Natural killer cell (primary cell): Measurements from ENCODE around the gene RXRA. TPM values are rescaled to one million over a fixed set of nuclear protein-coding genes. Genes with fewer than 3 reads are reported as not detected.

ENCODE experiments used
- ATAC-seq, 3 donors: fragments of 150-1000 bp in 2 of 3; fragments of 200-7000 bp in 1 of 3; cut with Tn5 transposase; 1 replicate in 1 of 3; 2 replicates in 2 of 3; pipeline ENCODE4 v1.10.0; 2021; ENCODE audit warnings: mild to moderate bottlenecking in 2 of 3, moderate library complexity in 2 of 3
- DNase-seq, 2 donors: peaks; one replicate each; pipeline versions ENCODE4 v3.0.0 to v3.0.0-alpha.2; 2013 to 2021; ENCODE audit warnings: mixed read lengths in 1 of 2
- H3K27ac ChIP-seq: one replicate; pipeline ENCODE4 v1.5.1; 2013; ENCODE audit warnings: mild to moderate bottlenecking, low read length
- H3K27me3 ChIP-seq: one replicate; pipeline ENCODE4 v1.6.1; 2013; ENCODE audit warnings: low read length; ENCODE audit not compliant: control insufficient read depth, insufficient read depth
- H3K36me3 ChIP-seq: one replicate; pipeline ENCODE4 v1.6.1; 2013; ENCODE audit warnings: low read length; ENCODE audit not compliant: control insufficient read depth, insufficient read depth
- H3K4me1 ChIP-seq: one replicate; pipeline ENCODE4 v1.6.1; 2013; ENCODE audit warnings: low read length; ENCODE audit not compliant: control insufficient read depth, insufficient read depth
- H3K4me3 ChIP-seq: one replicate; pipeline ENCODE4 v1.5.1; 2013; ENCODE audit warnings: low read length
- H3K9me3 ChIP-seq: one replicate; pipeline ENCODE4 v1.6.1; 2013; ENCODE audit warnings: low read length; ENCODE audit not compliant: control insufficient read depth, insufficient read depth
- H3K27ac Mint-ChIP-seq, 2 donors: one replicate each; pipeline ENCODE4 v1.8.0; 2022; ENCODE audit warnings: mild to moderate bottlenecking in 2 of 2, mixed read lengths in 2 of 2, moderate library complexity in 1 of 2
- H3K27me3 Mint-ChIP-seq, 2 donors: one replicate each; pipeline ENCODE4 v1.8.0; 2022; ENCODE audit warnings: low read depth in 2 of 2, mixed read lengths in 2 of 2
- H3K36me3 Mint-ChIP-seq: one replicate; pipeline ENCODE4 v1.8.0; 2022; ENCODE audit warnings: mixed read lengths
- H3K4me1 Mint-ChIP-seq, 2 donors: one replicate each; pipeline ENCODE4 v1.8.0; 2022; ENCODE audit warnings: mixed read lengths in 2 of 2
- H3K4me3 Mint-ChIP-seq: one replicate; pipeline ENCODE4 v1.8.0; 2022; ENCODE audit warnings: mild to moderate bottlenecking, moderate library complexity, mixed read lengths
- H3K9me3 Mint-ChIP-seq, 2 donors: one replicate each; pipeline ENCODE4 v1.8.0; 2022; ENCODE audit warnings: mixed read lengths in 2 of 2
- CTCF ChIP-seq: fragments of 200-600 bp; IDR thresholded peaks from one replicate; pipeline ENCODE4 v1.8.0; 2022; ENCODE audit warnings: antibody characterized with exemption
- WGBS: methylation state at CpG from one replicate; pipeline ENCODE4 v1.1.7; 2013; ENCODE audit warnings: missing lambda C conversion rate; ENCODE audit not compliant: insufficient coverage; 5-methylcytosine and 5-hydroxymethylcytosine counted together
- intact Hi-C: fragments of 100-400 bp; cut with micrococcal nuclease; formaldehyde crosslinking; loops from one replicate; pipeline ENCODE4 v1.14.2; 2022
- total RNA-seq, 4 donors: library from RNA; stranded (reverse); fragments of 120-200 nt in 1 of 4; gene quantifications; one replicate each; pipeline versions ENCODE4 v1.2.3 to v1.2.4, GENCODE V29; 2013 to 2022

Gene RXRA
- total RNA-seq, 3 donors from 2014 or later (not counting 1 experiment from before 2014, with no cell fraction given) = 30.9 to 64.1 (median 42.2) TPM

GRCh38 chr9:134313470-134313869 is 12.8 kb upstream of the RXRA start:
- Histone ChIP-seq H3K36me3 (no peaks in the 10 kb centered on the region), H3K27me3 (no peaks in the 10 kb centered on the region), H3K9me3 (no peaks in the 10 kb centered on the region), H3K27ac (no peak overlapping the region), H3K4me1 (no peaks in the 10 kb centered on the region), H3K4me3 (no peak overlapping the region)
- 85% methylated on average over 2 of the region's 2 CpGs for WGBS
- no peak overlapping the region for H3K27ac Mint-ChIP-seq
- ATAC-seq (no peak), DNase-seq (no peak)
- H3K4me3 Mint-ChIP-seq = no peak overlapping the region
- no peaks in the 10 kb centered on the region for H3K36me3 Mint-ChIP-seq
- H3K4me1 Mint-ChIP-seq = peaks cover 0 to 5% of the 10 kb centered on the region in 2 donors
- H3K27me3 Mint-ChIP-seq = peaks cover 16 to 20% of the 10 kb centered on the region in 2 donors
- TF ChIP-seq CTCF = no peak
- intact Hi-C loops = no loop called here
- peaks cover 0 to 3% of the 10 kb centered on the region in 2 donors for H3K9me3 Mint-ChIP-seq

GRCh38 chr9:134314039-134314949 is 12.0 kb upstream of the RXRA start:
- Histone ChIP-seq H3K27me3 (no peaks in the 10 kb centered on the region), H3K4me3 (no peak overlapping the region), H3K36me3 (no peaks in the 10 kb centered on the region), H3K27ac (no peak overlapping the region), H3K9me3 (no peaks in the 10 kb centered on the region), H3K4me1 (no peaks in the 10 kb centered on the region)
- no peaks in the 10 kb centered on the region for H3K36me3 Mint-ChIP-seq
- DNase-seq = no peak
- no peak overlapping the region for H3K27ac Mint-ChIP-seq
- intact Hi-C loops = no loop called here
- TF ChIP-seq CTCF = no peak
- peaks cover 0 to 3% of the 10 kb centered on the region in 2 donors for H3K9me3 Mint-ChIP-seq
- ATAC-seq = no peak
- peaks cover 0 to 5% of the 10 kb centered on the region in 2 donors for H3K4me1 Mint-ChIP-seq
- WGBS = 87% methylated on average over 20 of the region's 20 CpGs
- H3K4me3 Mint-ChIP-seq = no peak overlapping the region
- H3K27me3 Mint-ChIP-seq = peaks cover 16 to 20% of the 10 kb centered on the region in 2 donors

GRCh38 chr9:134314950-134315715 is 11.1 kb upstream of the RXRA start:
- intact Hi-C loops = no loop called here
- no peaks in the 10 kb centered on the region for H3K27me3 ChIP-seq
- DNase-seq = no peak
- no peak for TF ChIP-seq CTCF
- H3K36me3 Mint-ChIP-seq = no peaks in the 10 kb centered on the region
- H3K27ac ChIP-seq = no peak overlapping the region
- peaks cover 16 to 20% of the 10 kb centered on the region in 2 donors for H3K27me3 Mint-ChIP-seq
- no peaks in the 10 kb centered on the region for H3K9me3 ChIP-seq
- ATAC-seq = no peak
- H3K4me1 Mint-ChIP-seq = peaks cover 0 to 5% of the 10 kb centered on the region in 2 donors
- H3K27ac Mint-ChIP-seq = no peak overlapping the region
- peaks cover 0 to 3% of the 10 kb centered on the region in 2 donors for H3K9me3 Mint-ChIP-seq
- H3K4me3 ChIP-seq = no peak overlapping the region
- 91% methylated on average over 26 of the region's 26 CpGs for WGBS
- H3K36me3 ChIP-seq = no peaks in the 10 kb centered on the region
- H3K4me3 Mint-ChIP-seq = no peak overlapping the region
- no peaks in the 10 kb centered on the region for H3K4me1 ChIP-seq
